Gastrocnemius medialis (tissue), 4 donors: ENCODE results near the gene VN1R5.

Experiments used
- CTCF ChIP-seq, 5 experiments: fragments of 450-650 bp in 3 of 5; fragments of 200-600 bp in 2 of 5; sonication (generic) in 2 of 5; IDR thresholded peaks in 4 of 5; conservative IDR thresholded peaks in 1 of 5; 1 replicate in 4 of 5; 2 replicates in 1 of 5; pipeline ENCODE4 v1.5.1; 2016 to 2019; ENCODE audit warnings: antibody characterized with exemption in 5 of 5, mild to moderate bottlenecking in 3 of 5, moderate library complexity in 3 of 5
- POLR2A ChIP-seq, 2 donors: fragments of 450-650 bp; IDR thresholded peaks; one replicate each; pipeline ENCODE4 v1.6.1; 2017; ENCODE audit warnings: antibody characterized with exemption in 2 of 2, mild to moderate bottlenecking in 2 of 2, moderate library complexity in 2 of 2

- TF ChIP-seq CTCF (IDR thresholded peaks at IDR 0.05 in 4 of 5, conservative IDR thresholded peaks at IDR 0.05 in 1 of 5) (no peak), POLR2A (IDR thresholded peaks at IDR 0.05) (no peak)
Observed at GRCh38 chr1:247291833-247292561, 36.1 kb downstream of the VN1R5 start.
